Measurements from ENCODE around the gene HPS5. TPM values are rescaled to one million over a fixed set of nuclear protein-coding genes. Genes with fewer than 3 reads are reported as not detected.

HPS5 gene
- total and polyA plus RNA-seq, 2 of the 13 experiments (the other 11 are each of a cell fraction or from before 2014, with no cell fraction given), result 6.6 to 25.5 TPM

DNA sequence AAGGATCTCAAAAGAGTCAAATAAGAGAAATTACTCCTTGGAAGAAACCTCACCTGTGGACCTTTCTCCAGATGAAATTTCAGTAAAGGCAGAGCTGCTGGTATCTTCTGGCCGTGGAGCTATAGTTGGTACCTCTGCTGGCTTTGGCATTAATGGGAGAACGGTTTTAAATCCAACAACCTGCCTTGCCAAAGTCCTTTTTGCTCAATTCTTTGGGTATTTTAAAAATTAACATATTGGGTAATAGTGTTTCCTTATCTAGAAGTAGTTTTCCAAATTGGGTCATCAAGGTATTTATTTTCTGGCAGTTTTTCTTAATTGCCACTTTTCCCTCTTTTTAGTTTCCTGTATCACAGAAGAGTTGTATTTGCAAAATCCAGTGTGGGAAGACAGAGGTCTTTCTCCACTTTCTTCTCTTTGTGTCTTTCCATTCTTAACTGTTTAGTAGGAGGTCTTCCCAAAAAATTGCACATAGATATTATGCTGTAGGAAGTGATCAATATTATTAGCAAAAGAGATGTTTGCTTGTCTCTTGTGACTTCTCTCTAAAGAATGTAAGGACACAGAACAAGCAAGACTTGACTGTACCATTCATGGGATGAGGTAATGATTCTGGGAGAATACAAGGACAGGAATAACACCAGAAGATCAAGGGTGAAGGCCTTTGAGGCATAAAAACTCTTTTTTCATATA lies 85.1 kb downstream of the HPS5 start, which contains the start of gene SAA4 (continued):
- TF ChIP-seq, protein P1, sequence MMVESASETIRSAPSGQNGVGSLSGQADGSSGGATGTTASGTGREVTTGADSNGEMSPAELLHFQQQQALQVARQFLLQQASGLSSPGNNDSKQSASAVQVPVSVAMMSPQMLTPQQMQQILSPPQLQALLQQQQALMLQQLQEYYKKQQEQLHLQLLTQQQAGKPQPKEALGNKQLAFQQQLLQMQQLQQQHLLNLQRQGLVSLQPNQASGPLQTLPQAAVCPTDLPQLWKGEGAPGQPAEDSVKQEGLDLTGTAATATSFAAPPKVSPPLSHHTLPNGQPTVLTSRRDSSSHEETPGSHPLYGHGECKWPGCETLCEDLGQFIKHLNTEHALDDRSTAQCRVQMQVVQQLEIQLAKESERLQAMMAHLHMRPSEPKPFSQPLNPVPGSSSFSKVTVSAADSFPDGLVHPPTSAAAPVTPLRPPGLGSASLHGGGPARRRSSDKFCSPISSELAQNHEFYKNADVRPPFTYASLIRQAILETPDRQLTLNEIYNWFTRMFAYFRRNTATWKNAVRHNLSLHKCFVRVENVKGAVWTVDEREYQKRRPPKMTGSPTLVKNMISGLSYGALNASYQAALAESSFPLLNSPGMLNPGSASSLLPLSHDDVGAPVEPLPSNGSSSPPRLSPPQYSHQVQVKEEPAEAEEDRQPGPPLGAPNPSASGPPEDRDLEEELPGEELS (CRISPR knock-in tag; IDR thresholded peaks at IDR 0.05), result peak; percentile 45
- TF ChIP-seq ZSCAN25 (CRISPR knock-in tag; IDR thresholded peaks at IDR 0.05) (no peak), THRA (CRISPR knock-in tag; IDR thresholded peaks at IDR 0.05; ENCODE audit: borderline replicate concordance) (peak; percentile 74), AGO2 (optimal IDR thresholded peaks at IDR 0.05; ENCODE audit: low read depth, low read length) (no peak), ZNF430 (CRISPR knock-in tag; IDR thresholded peaks at IDR 0.05) (no peak), ZNF674 (CRISPR knock-in tag; IDR thresholded peaks at IDR 0.05; ENCODE audit: low read depth) (no peak), PCBP2 (optimal IDR thresholded peaks at IDR 0.05; ENCODE audit: low read depth, low read length, poor library complexity, severe bottlenecking) (no peak)
- TF ChIP-seq, protein P2, sequence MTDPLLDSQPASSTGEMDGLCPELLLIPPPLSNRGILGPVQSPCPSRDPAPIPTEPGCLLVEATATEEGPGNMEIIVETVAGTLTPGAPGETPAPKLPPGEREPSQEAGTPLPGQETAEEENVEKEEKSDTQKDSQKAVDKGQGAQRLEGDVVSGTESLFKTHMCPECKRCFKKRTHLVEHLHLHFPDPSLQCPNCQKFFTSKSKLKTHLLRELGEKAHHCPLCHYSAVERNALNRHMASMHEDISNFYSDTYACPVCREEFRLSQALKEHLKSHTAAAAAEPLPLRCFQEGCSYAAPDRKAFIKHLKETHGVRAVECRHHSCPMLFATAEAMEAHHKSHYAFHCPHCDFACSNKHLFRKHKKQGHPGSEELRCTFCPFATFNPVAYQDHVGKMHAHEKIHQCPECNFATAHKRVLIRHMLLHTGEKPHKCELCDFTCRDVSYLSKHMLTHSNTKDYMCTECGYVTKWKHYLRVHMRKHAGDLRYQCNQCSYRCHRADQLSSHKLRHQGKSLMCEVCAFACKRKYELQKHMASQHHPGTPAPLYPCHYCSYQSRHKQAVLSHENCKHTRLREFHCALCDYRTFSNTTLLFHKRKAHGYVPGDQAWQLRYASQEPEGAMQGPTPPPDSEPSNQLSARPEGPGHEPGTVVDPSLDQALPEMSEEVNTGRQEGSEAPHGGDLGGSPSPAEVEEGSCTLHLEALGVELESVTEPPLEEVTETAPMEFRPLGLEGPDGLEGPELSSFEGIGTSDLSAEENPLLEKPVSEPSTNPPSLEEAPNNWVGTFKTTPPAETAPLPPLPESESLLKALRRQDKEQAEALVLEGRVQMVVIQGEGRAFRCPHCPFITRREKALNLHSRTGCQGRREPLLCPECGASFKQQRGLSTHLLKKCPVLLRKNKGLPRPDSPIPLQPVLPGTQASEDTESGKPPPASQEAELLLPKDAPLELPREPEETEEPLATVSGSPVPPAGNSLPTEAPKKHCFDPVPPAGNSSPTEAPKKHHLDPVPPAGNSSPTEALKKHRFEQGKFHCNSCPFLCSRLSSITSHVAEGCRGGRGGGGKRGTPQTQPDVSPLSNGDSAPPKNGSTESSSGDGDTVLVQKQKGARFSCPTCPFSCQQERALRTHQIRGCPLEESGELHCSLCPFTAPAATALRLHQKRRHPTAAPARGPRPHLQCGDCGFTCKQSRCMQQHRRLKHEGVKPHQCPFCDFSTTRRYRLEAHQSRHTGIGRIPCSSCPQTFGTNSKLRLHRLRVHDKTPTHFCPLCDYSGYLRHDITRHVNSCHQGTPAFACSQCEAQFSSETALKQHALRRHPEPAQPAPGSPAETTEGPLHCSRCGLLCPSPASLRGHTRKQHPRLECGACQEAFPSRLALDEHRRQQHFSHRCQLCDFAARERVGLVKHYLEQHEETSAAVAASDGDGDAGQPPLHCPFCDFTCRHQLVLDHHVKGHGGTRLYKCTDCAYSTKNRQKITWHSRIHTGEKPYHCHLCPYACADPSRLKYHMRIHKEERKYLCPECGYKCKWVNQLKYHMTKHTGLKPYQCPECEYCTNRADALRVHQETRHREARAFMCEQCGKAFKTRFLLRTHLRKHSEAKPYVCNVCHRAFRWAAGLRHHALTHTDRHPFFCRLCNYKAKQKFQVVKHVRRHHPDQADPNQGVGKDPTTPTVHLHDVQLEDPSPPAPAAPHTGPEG (CRISPR knock-in tag; IDR thresholded peaks at IDR 0.05), result no peak
- TF ChIP-seq, protein P3, sequence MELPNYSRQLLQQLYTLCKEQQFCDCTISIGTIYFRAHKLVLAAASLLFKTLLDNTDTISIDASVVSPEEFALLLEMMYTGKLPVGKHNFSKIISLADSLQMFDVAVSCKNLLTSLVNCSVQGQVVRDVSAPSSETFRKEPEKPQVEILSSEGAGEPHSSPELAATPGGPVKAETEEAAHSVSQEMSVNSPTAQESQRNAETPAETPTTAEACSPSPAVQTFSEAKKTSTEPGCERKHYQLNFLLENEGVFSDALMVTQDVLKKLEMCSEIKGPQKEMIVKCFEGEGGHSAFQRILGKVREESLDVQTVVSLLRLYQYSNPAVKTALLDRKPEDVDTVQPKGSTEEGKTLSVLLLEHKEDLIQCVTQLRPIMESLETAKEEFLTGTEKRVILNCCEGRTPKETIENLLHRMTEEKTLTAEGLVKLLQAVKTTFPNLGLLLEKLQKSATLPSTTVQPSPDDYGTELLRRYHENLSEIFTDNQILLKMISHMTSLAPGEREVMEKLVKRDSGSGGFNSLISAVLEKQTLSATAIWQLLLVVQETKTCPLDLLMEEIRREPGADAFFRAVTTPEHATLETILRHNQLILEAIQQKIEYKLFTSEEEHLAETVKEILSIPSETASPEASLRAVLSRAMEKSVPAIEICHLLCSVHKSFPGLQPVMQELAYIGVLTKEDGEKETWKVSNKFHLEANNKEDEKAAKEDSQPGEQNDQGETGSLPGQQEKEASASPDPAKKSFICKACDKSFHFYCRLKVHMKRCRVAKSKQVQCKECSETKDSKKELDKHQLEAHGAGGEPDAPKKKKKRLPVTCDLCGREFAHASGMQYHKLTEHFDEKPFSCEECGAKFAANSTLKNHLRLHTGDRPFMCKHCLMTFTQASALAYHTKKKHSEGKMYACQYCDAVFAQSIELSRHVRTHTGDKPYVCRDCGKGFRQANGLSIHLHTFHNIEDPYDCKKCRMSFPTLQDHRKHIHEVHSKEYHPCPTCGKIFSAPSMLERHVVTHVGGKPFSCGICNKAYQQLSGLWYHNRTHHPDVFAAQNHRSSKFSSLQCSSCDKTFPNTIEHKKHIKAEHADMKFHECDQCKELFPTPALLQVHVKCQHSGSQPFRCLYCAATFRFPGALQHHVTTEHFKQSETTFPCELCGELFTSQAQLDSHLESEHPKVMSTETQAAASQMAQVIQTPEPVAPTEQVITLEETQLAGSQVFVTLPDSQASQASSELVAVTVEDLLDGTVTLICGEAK (IDR thresholded peaks at IDR 0.05), result no peak
- TF ChIP-seq, protein P3 (CRISPR knock-in tag; IDR thresholded peaks at IDR 0.05), result no peak
